Skin epidermis (tissue), 12 donors: ENCODE measurements around the gene RABGAP1L.

ENCODE experiments used
- H3K27ac ChIP-seq, 21 experiments: fragments of 200-600 bp; sonication (generic) in 11 of 21; one replicate each; pipeline ENCODE4 v1.5.0; 2020; ENCODE audit warnings: mild to moderate bottlenecking in 3 of 21, inconsistent platforms in 2 of 21, moderate library complexity in 2 of 21
- H3K4me3 ChIP-seq, 7 experiments: fragments of 200-600 bp; sonication (generic) in 2 of 7; one replicate each; pipeline ENCODE4 v1.5.0; 2020; ENCODE audit warnings: inconsistent platforms in 2 of 7, mild to moderate bottlenecking in 2 of 7, moderate library complexity in 1 of 7

Gene RABGAP1L

DNA sequence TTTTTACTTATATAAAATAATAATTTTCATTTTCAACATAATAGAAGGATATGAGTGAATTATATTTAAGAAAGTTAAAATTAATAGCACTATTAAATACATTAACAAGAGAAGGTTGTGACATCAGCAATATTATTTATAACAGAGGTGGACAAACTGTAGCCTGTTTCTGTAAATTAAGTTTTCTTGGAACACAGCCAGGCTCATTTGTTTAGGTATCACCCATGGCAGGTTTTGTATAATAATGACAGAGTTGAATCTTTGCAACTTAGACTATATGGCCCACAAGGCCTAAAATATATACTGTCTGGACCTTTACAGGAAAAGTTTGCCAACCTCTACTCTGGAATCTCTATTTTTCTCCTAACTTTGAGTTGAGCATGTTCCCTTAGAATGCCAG is 797.7 kb downstream of the RABGAP1L start:
- H3K4me3 ChIP-seq = no peak overlapping the region
- no peak overlapping the region for H3K27ac ChIP-seq

DNA sequence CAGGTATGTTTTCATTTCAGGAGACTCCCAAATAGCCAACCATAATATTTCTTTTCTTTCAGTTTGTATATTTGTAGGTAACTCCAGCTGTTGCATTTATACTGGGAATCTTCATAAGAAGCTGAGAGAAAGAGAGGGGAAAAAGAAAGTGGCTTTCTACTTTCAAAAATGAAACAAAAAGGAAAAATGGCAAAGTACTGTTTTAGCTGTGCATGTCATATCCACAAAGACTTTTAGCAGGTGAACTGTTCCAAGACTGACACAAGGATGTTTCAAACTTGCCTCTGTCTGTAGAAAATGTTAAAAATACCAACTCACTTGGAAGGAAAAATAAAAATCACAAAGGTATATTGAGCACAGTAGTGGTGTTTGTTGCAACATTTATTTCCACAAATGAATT is 798.5 kb downstream of the RABGAP1L start:
- Histone ChIP-seq H3K27ac (no peak overlapping the region), H3K4me3 (no peak overlapping the region)

DNA sequence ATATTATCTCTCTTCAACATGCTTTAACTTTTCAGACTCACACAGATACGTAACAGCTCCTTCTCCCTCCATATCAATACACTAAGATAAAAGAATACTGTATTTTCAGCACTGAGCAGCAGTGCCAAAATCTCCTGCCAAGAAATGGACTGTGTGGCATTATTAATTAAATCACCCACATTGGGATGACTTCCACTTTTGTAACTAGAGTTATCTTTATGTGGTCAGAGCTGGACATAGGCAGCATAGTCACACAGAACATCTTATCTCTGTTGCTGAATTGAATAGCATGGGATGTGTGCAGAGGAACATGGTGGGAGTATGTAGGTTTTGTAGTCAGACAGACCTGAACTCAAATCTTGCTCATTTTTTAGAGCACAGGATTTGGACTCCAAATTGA is 799.1 kb downstream of the RABGAP1L start:
- Histone ChIP-seq H3K27ac (no peak overlapping the region), H3K4me3 (no peak overlapping the region)

DNA sequence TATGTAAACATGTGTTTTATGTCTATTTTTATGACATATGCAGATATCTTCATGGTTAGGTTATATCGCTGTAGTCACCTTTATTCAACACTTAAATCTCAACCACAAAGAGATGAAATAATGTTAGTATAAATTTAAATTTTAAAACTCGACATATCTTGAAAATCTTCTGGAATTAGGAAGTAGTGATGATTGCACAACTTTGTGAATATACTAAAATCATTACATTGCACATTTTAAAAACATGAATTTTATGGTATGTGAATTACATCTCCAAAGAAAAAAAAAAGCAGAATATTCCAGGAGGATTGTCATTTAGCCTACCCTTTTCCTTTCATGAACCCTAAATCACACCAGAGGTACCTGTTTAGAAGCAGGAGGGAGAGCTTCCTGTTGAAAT is 801.0 kb downstream of the RABGAP1L start:
- Histone ChIP-seq H3K27ac (no peak overlapping the region), H3K4me3 (no peak overlapping the region)

DNA sequence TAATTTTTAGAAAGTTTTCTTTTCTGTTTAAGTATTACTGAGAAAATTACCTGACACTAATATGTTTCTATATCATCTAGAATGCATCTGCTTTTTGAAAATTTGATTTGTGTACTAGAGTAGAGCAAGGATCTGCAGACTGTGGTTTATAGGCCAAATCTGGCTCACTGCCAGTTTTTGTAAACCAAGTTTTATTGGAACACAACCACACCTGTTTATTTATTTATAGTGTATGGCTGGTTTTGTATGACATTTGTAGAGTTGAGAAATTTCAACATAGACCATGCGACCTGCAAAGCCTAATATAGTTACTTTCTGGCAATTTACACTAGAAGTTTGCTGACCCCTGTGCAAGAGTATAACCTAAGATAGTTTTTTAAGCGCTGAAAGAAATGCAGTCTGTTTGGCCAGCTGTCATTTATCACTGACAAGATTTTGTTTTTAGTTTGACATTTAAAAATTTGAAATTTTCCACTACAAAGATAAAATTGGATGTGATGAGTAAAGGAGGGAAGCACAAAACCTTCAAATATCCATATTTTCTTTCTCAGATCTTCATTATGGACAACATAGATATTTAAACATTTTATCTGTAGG is 804.3 kb downstream of the RABGAP1L start:
- Histone ChIP-seq H3K4me3 (no peak overlapping the region), H3K27ac (peak overlapping the region in 17 of 21 experiments; percentile 48 to 96 (median 84))

DNA sequence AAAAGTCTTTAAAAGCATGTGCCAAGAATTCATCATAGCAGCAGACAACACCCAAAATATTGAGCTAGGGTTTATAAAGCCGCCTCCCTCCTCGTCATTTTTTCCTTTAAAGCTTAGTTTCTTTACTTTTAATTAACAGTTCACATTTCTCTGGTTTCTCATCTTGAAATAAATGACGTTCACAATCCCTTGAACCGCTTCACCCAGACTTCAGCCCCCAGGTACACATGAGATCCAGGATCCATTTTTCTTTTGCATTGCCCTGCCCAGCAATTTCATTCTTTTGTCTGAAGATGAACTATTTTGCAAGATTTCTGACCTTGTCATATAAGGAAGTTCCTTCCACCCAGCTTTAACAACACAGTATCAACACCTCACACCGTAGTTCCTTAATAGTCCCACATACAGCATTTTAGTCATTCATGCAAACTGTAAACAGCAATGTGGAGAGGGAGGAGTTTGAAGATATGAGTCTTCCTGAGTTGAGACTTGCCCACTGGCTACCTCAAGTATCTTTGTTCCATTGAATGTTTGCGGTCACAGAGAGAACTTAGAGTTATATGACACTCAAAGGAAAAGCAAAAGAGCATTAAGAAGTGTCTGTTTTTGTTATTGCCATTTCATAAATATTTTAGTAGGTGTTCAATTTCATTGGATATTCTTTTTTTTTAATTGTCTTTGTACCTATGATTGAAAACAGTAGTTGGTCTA is 805.1 kb downstream of the RABGAP1L start:
- peak overlapping the region in 5 of 7 experiments; percentile 14 to 30 (median 18) for H3K4me3 ChIP-seq

DNA sequence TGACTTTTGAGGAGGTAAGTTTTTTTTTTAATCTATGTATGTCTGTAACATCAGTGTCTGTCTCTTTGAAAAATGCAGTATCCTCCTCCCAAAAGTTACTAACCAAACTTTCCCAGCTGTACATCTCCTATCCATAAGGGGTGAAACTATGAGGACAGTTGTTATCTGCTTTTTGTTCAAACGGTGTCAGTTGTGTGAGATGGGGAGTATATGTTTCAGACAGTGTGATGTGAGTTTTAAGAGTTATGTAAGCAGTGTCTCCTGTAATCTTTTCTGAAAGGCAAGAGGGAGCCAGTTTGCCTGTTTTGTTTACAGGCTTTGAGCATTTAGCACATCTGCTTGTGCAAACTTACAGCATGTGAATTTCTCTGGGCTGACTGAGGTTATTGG is 805.6 kb downstream of the RABGAP1L start:
- peak overlapping the region in 6 of 7 experiments; percentile 13 to 30 (median 18) for H3K4me3 ChIP-seq

More for the DNA sequence above, 805.1 kb downstream of the RABGAP1L start:
- peak overlapping the region in 20 of 21 experiments; percentile 67 to 96 (median 82) for H3K27ac ChIP-seq

DNA sequence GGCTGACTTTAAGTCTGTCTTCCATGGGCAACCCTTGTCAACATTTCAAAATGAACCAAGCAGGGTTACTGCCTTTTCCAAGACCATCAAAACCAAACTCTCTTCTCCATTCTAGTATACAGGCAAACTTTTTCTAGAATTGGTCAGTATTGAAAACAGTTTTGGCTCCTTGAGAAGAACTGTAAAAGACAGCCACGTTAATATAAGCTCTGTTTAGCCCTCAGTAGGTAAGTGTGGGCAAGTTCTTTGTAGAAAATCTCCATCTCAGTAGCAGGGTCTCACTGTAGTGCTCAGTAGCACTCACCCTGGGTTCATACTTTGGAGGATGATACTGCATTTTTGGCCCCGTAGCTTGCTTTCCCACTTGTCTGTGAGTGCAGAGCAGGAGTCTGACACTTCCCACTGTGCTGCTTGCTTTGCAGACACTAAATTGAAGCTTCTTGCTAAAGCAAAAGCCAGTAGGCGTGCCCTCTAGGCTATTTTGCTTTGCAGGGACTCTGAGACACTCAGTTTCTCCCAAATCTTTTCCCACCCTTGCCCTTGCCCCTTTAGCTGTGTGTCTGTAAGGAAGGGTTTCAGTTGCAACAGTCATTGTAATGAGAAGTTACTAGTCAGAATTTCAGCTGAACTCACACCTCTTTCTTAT is 806.2 kb downstream of the RABGAP1L start:
- Histone ChIP-seq H3K27ac (peak overlapping the region in 20 of 21 experiments; percentile 67 to 96 (median 82)), H3K4me3 (peak overlapping the region in 6 of 7 experiments; percentile 13 to 30 (median 18))

More for the DNA sequence above, 805.6 kb downstream of the RABGAP1L start:
- H3K27ac ChIP-seq = peak overlapping the region in 20 of 21 experiments; percentile 67 to 96 (median 82)

DNA sequence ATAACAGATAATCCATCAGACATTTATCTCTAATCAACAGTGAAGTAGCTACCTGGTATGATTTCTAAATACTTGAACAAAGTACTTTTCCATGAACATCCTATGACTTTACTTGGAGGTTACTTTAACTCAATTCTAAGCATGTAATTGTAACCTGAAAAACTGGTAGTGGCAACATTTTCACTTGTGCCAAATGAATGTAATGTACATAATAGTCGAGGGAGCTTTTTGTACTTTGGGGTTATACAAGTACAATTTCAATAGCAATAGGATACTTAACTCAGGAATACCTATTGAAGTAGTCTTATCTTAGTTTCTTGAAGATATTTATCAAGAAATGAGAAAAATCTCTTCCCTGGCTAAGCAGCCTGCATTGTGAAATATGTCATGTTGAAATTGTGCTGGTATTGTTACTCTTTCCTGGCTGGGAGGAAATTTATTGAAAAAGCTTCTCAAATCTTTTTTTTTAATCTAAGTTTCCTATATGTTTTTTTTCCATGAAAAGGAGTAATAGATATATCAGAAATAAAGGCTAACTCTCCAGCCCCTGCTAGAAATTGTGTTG is 806.8 kb downstream of the RABGAP1L start:
- H3K4me3 ChIP-seq = peak overlapping the region in 3 of 7 experiments; percentile 14 to 30 (median 17)
- H3K27ac ChIP-seq = peak overlapping the region in 20 of 21 experiments; percentile 33 to 96 (median 82)

DNA sequence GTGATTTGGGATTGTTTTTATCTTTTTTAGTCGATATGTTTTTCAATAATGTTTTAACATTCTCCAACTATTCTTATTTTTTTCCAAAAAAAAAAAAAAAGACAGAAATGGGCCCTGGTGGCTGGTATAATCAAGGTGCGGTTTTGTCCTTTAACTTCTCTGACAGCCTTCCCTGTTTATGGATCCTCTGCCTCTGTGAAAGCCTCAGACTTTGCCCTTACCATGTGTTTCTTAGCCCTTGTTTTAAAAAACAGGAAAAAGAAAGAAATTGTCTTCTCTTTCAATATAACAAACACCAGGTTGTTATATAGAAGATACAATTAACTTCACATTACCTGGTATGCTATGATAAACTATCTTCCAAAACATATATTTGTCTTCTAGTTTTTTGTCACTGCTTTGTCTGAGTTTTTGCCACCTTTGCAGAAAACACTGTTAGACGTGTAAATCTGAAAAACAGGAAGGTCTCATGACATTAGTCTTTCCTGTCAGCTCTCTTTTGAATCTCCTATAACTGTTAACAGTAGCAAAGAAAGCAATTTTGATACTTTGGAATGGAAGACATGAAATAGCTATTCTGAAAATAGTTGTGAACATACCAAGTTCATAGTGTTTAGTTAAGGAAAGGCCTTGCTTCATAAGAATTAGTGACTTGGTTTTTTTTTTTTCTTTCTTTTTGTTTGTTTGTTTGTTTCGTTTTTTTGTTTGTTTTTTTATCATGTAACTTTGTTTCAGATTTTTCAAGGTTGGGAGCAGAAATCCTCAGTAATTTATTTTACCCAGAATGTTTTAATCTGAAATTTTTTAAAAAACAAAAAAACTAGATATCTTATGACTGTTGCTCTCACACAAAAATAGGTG is 808.8 kb downstream of the RABGAP1L start:
- H3K27ac ChIP-seq = peak overlapping the region in 17 of 21 experiments; percentile 23 to 96 (median 79)
- no peak overlapping the region for H3K4me3 ChIP-seq

DNA sequence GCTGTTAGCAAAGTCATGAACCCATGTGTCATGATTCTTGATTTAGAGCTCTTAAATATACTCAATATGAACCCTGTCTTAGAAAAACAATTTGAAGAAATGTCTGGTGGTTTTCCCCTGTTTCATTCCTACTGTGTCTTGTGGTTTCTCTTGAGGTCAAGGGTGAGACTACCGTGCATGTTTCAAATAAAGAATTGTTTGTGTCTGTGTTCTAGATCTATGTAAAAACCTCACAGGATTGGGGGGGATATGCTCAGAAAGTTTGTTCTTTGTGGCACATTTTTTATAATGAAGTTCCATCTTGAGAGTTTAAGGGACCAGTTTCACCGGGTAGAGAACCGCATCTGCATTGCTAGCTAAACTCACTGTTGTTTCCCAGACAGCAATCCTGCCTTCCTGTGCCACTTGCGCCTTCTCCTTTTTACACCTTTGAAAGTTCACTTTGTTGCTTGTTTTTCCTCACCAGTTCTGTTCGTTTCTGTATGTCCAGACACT is 809.5 kb downstream of the RABGAP1L start:
- Histone ChIP-seq H3K4me3 (no peak overlapping the region), H3K27ac (peak overlapping the region in 12 of 21 experiments; percentile 13 to 96 (median 83))

DNA sequence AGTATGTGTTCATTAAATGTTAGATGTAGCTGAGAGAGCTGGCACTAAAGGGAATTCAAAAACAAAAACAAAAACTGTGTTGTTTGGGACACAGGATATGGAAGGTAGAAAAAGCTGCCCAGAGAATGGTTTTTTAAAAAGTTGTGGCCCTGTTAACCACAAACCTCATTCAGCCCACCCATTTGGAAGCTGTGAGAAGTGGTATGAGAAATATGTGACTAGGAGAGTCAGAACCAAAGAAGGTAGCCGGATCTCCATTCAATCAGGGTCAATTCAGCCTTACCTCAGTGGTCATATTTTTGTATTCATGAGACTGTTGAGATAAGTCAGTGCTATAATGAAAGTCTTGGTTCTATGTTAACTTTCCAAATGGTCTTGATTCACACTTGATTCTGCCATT is 810.7 kb downstream of the RABGAP1L start:
- Histone ChIP-seq H3K4me3 (no peak overlapping the region), H3K27ac (peak overlapping the region in 5 of 21 experiments; percentile 38 to 96 (median 88))

DNA sequence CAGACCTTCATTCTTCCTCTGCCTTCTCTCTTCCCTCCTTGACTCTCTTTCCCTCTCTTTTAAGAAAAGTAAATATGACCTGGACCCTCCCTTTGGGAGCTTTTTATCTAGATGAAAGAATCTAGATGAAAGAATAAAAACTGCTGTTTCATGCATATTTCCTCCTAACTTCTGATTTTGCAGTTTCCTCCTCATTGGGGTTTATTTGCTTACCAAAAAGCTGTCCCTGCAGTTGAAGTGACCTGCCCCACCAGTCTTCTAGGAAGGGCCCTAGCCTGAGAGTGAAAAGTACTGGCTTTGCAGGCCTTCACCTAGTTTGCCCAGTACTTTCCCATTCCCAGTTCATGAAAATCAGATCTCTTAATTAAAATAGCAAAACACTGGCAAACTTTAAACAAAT is 812.1 kb downstream of the RABGAP1L start:
- H3K27ac ChIP-seq = peak overlapping the region in 10 of 21 experiments; percentile 5 to 63 (median 40)
- no peak overlapping the region for H3K4me3 ChIP-seq

DNA sequence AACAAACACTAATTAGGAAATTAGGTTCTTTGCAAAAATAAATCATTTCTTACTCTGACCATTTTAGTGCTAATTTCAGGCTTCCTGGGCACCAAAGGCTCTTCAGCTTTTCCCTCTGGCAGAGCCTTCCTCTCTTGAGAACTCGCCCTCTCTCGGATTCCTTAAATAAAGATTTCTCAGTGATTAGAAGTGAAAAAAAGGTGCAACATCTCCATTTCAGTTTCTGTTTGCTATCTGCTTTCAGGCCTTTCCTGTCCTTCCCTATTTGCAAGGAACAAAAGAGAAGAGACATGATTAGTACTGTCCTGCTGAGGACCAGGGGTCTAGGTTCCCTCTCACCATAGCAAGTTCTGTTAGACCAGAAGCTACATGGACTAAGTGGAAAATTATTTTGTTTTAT is 812.6 kb downstream of the RABGAP1L start:
- H3K4me3 ChIP-seq = no peak overlapping the region
- H3K27ac ChIP-seq = peak overlapping the region in 11 of 21 experiments; percentile 5 to 63 (median 39)

DNA sequence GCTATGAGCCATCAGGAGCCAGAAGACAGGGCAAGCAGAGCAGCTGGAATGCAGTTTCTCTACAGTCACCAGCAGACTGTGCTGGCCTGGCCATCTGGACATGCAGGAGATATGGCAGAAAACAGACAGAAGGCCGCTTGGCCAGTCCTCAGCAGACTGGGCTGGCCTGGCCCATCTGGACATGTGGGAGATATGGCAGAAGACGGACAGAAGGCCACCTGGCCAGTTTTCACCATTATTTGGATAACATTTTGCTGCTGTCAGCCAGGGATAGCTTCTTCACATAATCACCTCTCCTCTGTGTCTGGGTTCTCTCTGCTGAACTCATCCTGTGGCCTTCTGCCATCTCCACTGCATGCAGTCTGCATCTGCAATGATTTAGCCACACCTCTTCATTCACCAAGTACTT is 815.4 kb downstream of the RABGAP1L start:
- H3K4me3 ChIP-seq = no peak overlapping the region
- peak overlapping the region in 3 of 21 experiments; percentile 18 to 26 (median 21) for H3K27ac ChIP-seq

DNA sequence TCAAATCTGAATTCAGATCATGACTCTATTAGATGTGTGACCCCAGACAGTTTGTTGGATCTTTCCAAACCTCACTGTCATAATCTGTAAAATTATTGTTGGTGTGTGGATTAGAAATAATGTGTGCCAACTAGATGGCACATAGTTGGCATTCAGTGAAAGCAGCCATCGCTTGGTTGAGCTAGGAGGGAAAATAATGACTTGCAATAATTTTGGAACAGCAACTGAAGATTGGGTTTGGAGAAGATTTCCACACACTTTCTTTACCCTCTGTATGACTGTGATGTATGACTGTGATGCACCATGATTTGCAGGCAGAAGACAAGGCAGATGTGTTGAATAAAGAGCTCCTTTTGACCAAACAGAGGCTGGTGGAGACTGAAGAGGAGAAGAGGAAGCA is 816.4 kb downstream of the RABGAP1L start:
- H3K4me3 ChIP-seq = no peak overlapping the region
- peak overlapping the region in 9 of 21 experiments; percentile 3 to 72 (median 35) for H3K27ac ChIP-seq

DNA sequence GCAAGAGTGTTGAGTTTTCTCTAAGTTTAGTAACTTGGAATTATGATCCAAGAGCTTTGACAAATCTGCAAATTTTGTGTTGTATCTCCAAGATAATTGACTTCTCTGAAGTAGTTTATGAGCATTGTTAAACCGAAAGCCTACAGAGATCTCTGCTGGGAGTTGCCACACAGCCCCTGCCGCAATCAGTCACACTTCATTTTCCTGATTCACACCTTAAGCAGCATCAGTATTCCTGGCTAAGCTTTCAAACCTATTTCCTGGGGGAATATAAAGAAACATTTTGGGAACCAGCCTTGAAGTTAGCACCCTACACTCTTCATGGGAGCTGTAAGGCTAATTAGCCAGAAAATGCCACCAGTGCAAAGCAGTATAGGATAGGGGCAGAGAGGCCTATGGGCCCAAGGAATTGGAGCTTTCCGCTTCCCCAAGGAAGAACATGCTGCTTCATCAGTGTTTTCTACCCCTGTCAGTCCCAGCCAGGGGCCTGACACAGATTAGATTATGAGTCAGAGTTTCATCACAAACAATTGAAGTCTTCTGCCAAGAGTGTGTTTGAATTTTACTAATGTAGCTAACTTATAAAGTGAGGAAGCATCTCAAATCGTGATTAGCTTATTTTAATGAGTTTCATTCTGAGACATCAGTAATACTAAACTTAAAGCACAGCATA is 817.3 kb downstream of the RABGAP1L start:
- no peak overlapping the region for H3K4me3 ChIP-seq
- peak overlapping the region in 13 of 21 experiments; percentile 6 to 72 (median 45) for H3K27ac ChIP-seq

DNA sequence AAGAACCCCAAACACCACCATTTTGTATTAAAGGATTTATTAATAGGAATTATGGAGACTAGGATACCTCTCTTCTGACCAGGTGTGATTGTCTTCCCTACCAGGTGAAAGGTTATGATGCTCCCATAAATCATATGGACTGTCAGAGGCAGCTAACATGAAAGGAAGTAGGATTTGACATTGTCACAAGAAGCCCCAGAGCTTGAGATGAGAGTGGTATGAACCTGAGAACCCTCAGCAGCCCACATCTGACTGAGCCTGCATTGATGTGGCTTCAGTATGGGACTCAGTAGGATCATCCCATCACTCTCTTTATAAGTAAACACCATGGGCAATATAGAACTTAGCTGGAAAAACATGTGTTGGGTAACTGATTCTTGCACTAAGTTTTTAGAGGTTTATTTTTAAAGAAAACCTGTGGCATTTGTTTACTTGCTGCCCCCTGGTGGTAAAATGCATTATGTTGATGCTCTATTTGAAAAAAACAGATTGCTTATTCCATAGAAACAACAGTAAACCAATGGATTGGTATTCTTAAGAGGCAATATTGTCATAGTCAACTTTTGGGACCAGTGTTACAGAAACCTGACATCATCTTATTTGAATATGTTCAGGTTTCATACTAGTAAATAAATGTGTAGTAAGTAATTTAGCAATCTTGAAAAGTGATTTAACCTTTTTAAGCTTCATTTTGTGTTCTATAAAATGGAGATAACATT is 823.8 kb downstream of the RABGAP1L start:
- Histone ChIP-seq H3K4me3 (no peak overlapping the region), H3K27ac (no peak overlapping the region)
